Type B pancreatic cell (in vitro differentiated cells): ENCODE measurements around the gene ARHGEF16. TPM values are rescaled to one million over a fixed set of nuclear protein-coding genes. Genes with fewer than 3 reads are reported as not detected.
A peak's percentile ranks its signal among the peaks of the same experiment; 100 is the strongest.

ENCODE experiments used
- DNase-seq: peaks from one replicate; pipeline ENCODE4 v3.0.0; 2021; ENCODE audit warnings: mixed read lengths; ENCODE audit not compliant: unreplicated experiment; ENCODE audit errors: extremely low spot score
- H3K27ac Mint-ChIP-seq: 2 replicates; pipeline ENCODE4 v1.8.0; 2021; ENCODE audit warnings: mild to moderate bottlenecking, mixed read lengths
- H3K27me3 Mint-ChIP-seq: 2 replicates; pipeline ENCODE4 v1.8.0; 2021; ENCODE audit warnings: mixed read lengths
- H3K36me3 Mint-ChIP-seq: 2 replicates; pipeline ENCODE4 v1.8.0; 2021; ENCODE audit warnings: mixed read lengths
- H3K4me1 Mint-ChIP-seq: one replicate; pipeline ENCODE4 v1.8.0; 2021; ENCODE audit warnings: mixed read lengths; ENCODE audit not compliant: unreplicated experiment
- H3K4me3 Mint-ChIP-seq: 2 replicates; pipeline ENCODE4 v1.8.0; 2021; ENCODE audit warnings: mild to moderate bottlenecking, mixed read lengths
- H3K9me3 Mint-ChIP-seq: 2 replicates; pipeline ENCODE4 v1.8.0; 2021; ENCODE audit warnings: mixed read lengths
- CTCF ChIP-seq: fragments of 200-600 bp; sonication (generic); conservative IDR thresholded peaks from 2 replicates; pipeline ENCODE4 v1.5.0; 2021; ENCODE audit warnings: antibody characterized with exemption, mild to moderate bottlenecking
- total RNA-seq: library from RNA; stranded (reverse); gene quantifications from 2 replicates; pipeline ENCODE4 v1.2.1, GENCODE V29; 2021; ENCODE audit warnings: low replicate concordance

The ARHGEF16 gene
- total RNA-seq, 1 donor from 2014 or later = 16.1 TPM

- no peak overlapping the region for H3K4me3 Mint-ChIP-seq
- TF ChIP-seq CTCF = no peak
- peak overlapping the region; percentile 23 for H3K27ac Mint-ChIP-seq
- peaks cover 3% of the 10 kb centered on the region for H3K36me3 Mint-ChIP-seq
- DNase-seq = no peak
- no peaks in the 10 kb centered on the region for H3K9me3 Mint-ChIP-seq
- no peaks in the 10 kb centered on the region for H3K27me3 Mint-ChIP-seq
- H3K4me1 Mint-ChIP-seq = peaks cover 21% of the 10 kb centered on the region
Observed at GRCh38 chr1:3474016-3474415, 19.6 kb downstream of the ARHGEF16 start.

- Mint-ChIP-seq H3K9me3 (no peaks in the 10 kb centered on the region), H3K4me1 (peaks cover 21% of the 10 kb centered on the region), H3K27ac (no peak overlapping the region), H3K36me3 (peaks cover 3% of the 10 kb centered on the region), H3K4me3 (no peak overlapping the region), H3K27me3 (no peaks in the 10 kb centered on the region)
- no peak for TF ChIP-seq CTCF
- DNase-seq = no peak
Observed at GRCh38 chr1:3474421-3474820, 20.0 kb downstream of the ARHGEF16 start.

GRCh38 chr1:3475839-3476573, 21.5 kb downstream of the ARHGEF16 start:
- TF ChIP-seq CTCF = no peak
- no peak for DNase-seq
- H3K27me3 Mint-ChIP-seq = no peaks in the 10 kb centered on the region
- H3K27ac Mint-ChIP-seq = no peak overlapping the region
- H3K36me3 Mint-ChIP-seq = peaks cover 3% of the 10 kb centered on the region
- H3K9me3 Mint-ChIP-seq = no peaks in the 10 kb centered on the region
- H3K4me3 Mint-ChIP-seq = no peak overlapping the region
- H3K4me1 Mint-ChIP-seq = peaks cover 15% of the 10 kb centered on the region

- no peak overlapping the region for H3K4me3 Mint-ChIP-seq
- no peak for DNase-seq
- peaks cover 13% of the 10 kb centered on the region for H3K4me1 Mint-ChIP-seq
- no peaks in the 10 kb centered on the region for H3K27me3 Mint-ChIP-seq
- peaks cover 3% of the 10 kb centered on the region for H3K36me3 Mint-ChIP-seq
- H3K27ac Mint-ChIP-seq = no peak overlapping the region
- no peaks in the 10 kb centered on the region for H3K9me3 Mint-ChIP-seq
- TF ChIP-seq CTCF = no peak
Observed at GRCh38 chr1:3476666-3477065, 22.2 kb downstream of the ARHGEF16 start.

- Mint-ChIP-seq H3K36me3 (peaks cover 3% of the 10 kb centered on the region), H3K27ac (no peak overlapping the region), H3K4me1 (peaks cover 9% of the 10 kb centered on the region), H3K4me3 (no peak overlapping the region), H3K9me3 (no peaks in the 10 kb centered on the region), H3K27me3 (no peaks in the 10 kb centered on the region)
- TF ChIP-seq CTCF = no peak
- DNase-seq = no peak
Observed at GRCh38 chr1:3477241-3477995, 23.0 kb downstream of the ARHGEF16 start.
